ENCODE results near the gene DMBT1.

GRCh38 chr10:122618461-122619165 is 58.1 kb downstream of the DMBT1 start:
- TF ChIP-seq ARNT (IDR thresholded peaks at IDR 0.05) (no peak), BHLHE40 (IDR thresholded peaks at IDR 0.05; ENCODE audit: borderline replicate concordance) (no peak), TARDBP (IDR thresholded peaks at IDR 0.05) (no peak), ZNF384 (IDR thresholded peaks at IDR 0.05) (no peak), FOXM1 (IDR thresholded peaks at IDR 0.05; ENCODE audit: borderline replicate concordance) (no peak), HDGF (IDR thresholded peaks at IDR 0.05; ENCODE audit: borderline replicate concordance) (no peak), SUZ12 (IDR thresholded peaks at IDR 0.05) (no peak), SP1 (IDR thresholded peaks at IDR 0.05) (no peak), LEF1 (IDR thresholded peaks at IDR 0.05; ENCODE audit: borderline replicate concordance) (no peak), CTBP1 (IDR thresholded peaks at IDR 0.05; ENCODE audit: borderline replicate concordance) (no peak), NFRKB (IDR thresholded peaks at IDR 0.05) (no peak)

All from HEK293T (cell line).